G401 (cell line): ENCODE measurements around the gene PTPRN2. TPM values are rescaled to one million over a fixed set of nuclear protein-coding genes. Genes with fewer than 3 reads are reported as not detected.
"Not testable (repeated sequence)": the region's sequence is repeated elsewhere in the genome, so short reads cannot be mapped to it uniquely, and the experiment has no call there.

Source experiments
- DNase-seq: peaks from one replicate; pipeline ENCODE4 v3.0.0-alpha.2; 2015; ENCODE audit warnings: low spot score
- in situ Hi-C: cut with HindIII; loops from 2 replicates; pipeline ENCODE4 v1.10.0; 2016; ENCODE audit warnings: low sequenced_read_pairs, mixed read lengths
- total RNA-seq: library from RNA; depleted of rRNA; stranded (reverse); fragments of >200 nt; shearing (Covaris generic); gene quantifications from 2 replicates; pipeline ENCODE4 v1.2.3, GENCODE V29; 2014

Gene PTPRN2
- total RNA-seq, 1 experiment from 2014 or later, result not detected

- in situ Hi-C loops, result no loop called here
- DNase-seq, result no peak
Measured at GRCh38 chr7:157943561-157943960, 644.1 kb downstream of the PTPRN2 start.

GRCh38 chr7:157941210-157941609, 646.4 kb downstream of the PTPRN2 start:
- in situ Hi-C loops, result no loop called here
- DNase-seq, result no peak

GRCh38 chr7:157940497-157940896, 647.1 kb downstream of the PTPRN2 start:
- DNase-seq, result no peak
- in situ Hi-C loops, result no loop called here

- in situ Hi-C loops, result no loop called here
- DNase-seq, result no peak
Measured at GRCh38 chr7:157938211-157938610, 649.4 kb downstream of the PTPRN2 start.

- in situ Hi-C loops, result no loop called here
- DNase-seq, result no peak
Measured at GRCh38 chr7:157937406-157937805, 650.2 kb downstream of the PTPRN2 start.

- DNase-seq, result no peak
- in situ Hi-C loops, result no loop called here
Measured at GRCh38 chr7:157936976-157937375, 650.6 kb downstream of the PTPRN2 start.

- DNase-seq, in situ Hi-C loops: not testable (repeated sequence)
Measured at GRCh38 chr7:157935721-157936120, 651.9 kb downstream of the PTPRN2 start.

GRCh38 chr7:157933219-157934155, 654.1 kb downstream of the PTPRN2 start:
- in situ Hi-C loops, DNase-seq: not testable (repeated sequence)

GRCh38 chr7:157932498-157933218, 655.0 kb downstream of the PTPRN2 start:
- in situ Hi-C loops, result no loop called here
- DNase-seq, result no peak

GRCh38 chr7:157930926-157931466, 656.6 kb downstream of the PTPRN2 start:
- in situ Hi-C loops, result no loop called here
- DNase-seq, result no peak

GRCh38 chr7:157930441-157930840, 657.2 kb downstream of the PTPRN2 start:
- no peak for DNase-seq
- in situ Hi-C loops, result no loop called here

- no peak for DNase-seq
- in situ Hi-C loops, result no loop called here
Measured at GRCh38 chr7:157929671-157930070, 658.0 kb downstream of the PTPRN2 start.

- DNase-seq, result no peak
- in situ Hi-C loops, result no loop called here
Measured at GRCh38 chr7:157928808-157929425, 658.7 kb downstream of the PTPRN2 start.

GRCh38 chr7:157928171-157928794, 659.3 kb downstream of the PTPRN2 start:
- in situ Hi-C loops, result no loop called here
- DNase-seq, result no peak

- in situ Hi-C loops, result no loop called here
- no peak for DNase-seq
Measured at GRCh38 chr7:157927313-157927925, 660.2 kb downstream of the PTPRN2 start.

- in situ Hi-C loops, result no loop called here
- DNase-seq, result no peak
Measured at GRCh38 chr7:157926521-157927150, 661.0 kb downstream of the PTPRN2 start.

- in situ Hi-C loops, result no loop called here
- no peak for DNase-seq
Measured at GRCh38 chr7:157926107-157926506, 661.5 kb downstream of the PTPRN2 start.

- DNase-seq, result no peak
- in situ Hi-C loops, result no loop called here
Measured at GRCh38 chr7:157925383-157925875, 662.2 kb downstream of the PTPRN2 start.
